Activated naive CD8-positive, alpha-beta T cell treated with anti-CD3 and anti-CD28 coated beads, Interleukin-2, amount 50 U/mL, for 24 hours (primary cell): Measurements from ENCODE around the gene AURKAIP1.

Experiments
- ATAC-seq: fragments of 150-1000 bp; cut with Tn5 transposase; one replicate; pipeline ENCODE4 v1.10.0; 2021
- DNase-seq: peaks from one replicate; pipeline ENCODE4 v3.0.0; 2021
- H3K27ac Mint-ChIP-seq: one replicate; pipeline ENCODE4 v1.8.0; 2021; ENCODE audit warnings: mild to moderate bottlenecking, mixed read lengths
- H3K27me3 Mint-ChIP-seq: one replicate; pipeline ENCODE4 v1.8.0; 2021; ENCODE audit warnings: mixed read lengths
- H3K36me3 Mint-ChIP-seq: one replicate; pipeline ENCODE4 v1.8.0; 2021; ENCODE audit warnings: low read depth, mixed read lengths
- H3K4me1 Mint-ChIP-seq: one replicate; pipeline ENCODE4 v1.8.0; 2021; ENCODE audit warnings: mixed read lengths
- H3K4me3 Mint-ChIP-seq: one replicate; pipeline ENCODE4 v1.8.0; 2021; ENCODE audit warnings: mild to moderate bottlenecking, moderate library complexity, mixed read lengths
- H3K9me3 Mint-ChIP-seq: one replicate; pipeline ENCODE4 v1.8.0; 2021; ENCODE audit warnings: mixed read lengths

AURKAIP1 gene

DNA sequence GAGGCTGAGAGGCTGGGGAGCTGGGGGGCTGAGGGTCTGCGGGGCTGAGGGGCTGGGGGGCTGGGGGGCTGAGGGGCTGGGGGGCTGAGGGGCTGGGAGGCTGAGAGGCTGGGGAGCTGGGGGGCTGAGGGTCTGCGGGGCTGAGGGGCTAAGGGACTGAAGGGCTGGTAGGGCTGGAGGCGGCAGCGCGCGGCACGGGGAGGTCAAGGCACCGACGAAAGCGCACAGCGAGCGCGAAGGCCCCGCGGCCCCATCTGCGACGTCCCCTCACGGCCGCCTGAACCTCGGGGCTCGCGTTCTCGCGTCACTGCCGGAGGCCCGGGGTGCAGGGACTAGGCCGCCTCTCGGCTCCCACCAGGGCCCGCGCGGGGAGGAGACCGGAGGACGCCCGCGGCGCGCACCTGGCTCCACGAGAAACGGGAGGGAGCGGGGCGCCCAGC lies 50.9 kb downstream of the AURKAIP1 start:
- Mint-ChIP-seq H3K4me3 (peak overlapping the region; percentile 82), H3K27ac (peak overlapping the region; percentile 83), H3K27me3 (no peaks in the 10 kb centered on the region), H3K9me3 (no peaks in the 10 kb centered on the region), H3K36me3 (peaks cover 7% of the 10 kb centered on the region), H3K4me1 (peaks cover 24% of the 10 kb centered on the region)
- DNase-seq (no peak), ATAC-seq (peak; percentile 7)
